Measurements from ENCODE around the gene KDM4B.

KDM4B gene

GRCh38 chr19:5126498-5127223 is 157.7 kb downstream of the KDM4B start:
- ChIA-PET CTCF (no interaction called here), POLR2A (no interaction called here)
- DNase-seq (ENCODE audit: low read depth, low spot score): no peak
- TF ChIP-seq CTCF (IDR thresholded peaks at IDR 0.05; ENCODE audit: insufficient read depth, low read length, missing control alignments): no peak
- H3K4me3 ChIP-seq (ENCODE audit: low read depth, low read length): no peak overlapping the region

GRCh38 chr19:5127717-5128116 is 158.8 kb downstream of the KDM4B start:
- no peak overlapping the region for H3K4me3 ChIP-seq (ENCODE audit: low read depth, low read length)
- TF ChIP-seq CTCF (IDR thresholded peaks at IDR 0.05; ENCODE audit: insufficient read depth, low read length, missing control alignments): no peak
- ChIA-PET CTCF (no interaction called here), POLR2A (no interaction called here)
- no peak for DNase-seq (ENCODE audit: low read depth, low spot score)

- H3K4me3 ChIP-seq (ENCODE audit: low read depth, low read length): no peak overlapping the region
- no peak for DNase-seq (ENCODE audit: low read depth, low spot score)
- TF ChIP-seq CTCF (IDR thresholded peaks at IDR 0.05; ENCODE audit: insufficient read depth, low read length, missing control alignments): no peak
- CTCF ChIA-PET: interaction anchor here (0.6 kb wide), 1 partner anchor 14 kb away, joined by 3 read pairs; no protein-coding TSS in a partner anchor
- POLR2A ChIA-PET: no interaction called here
These were observed 159.5 kb downstream of the KDM4B start for GRCh38 chr19:5128251-5128935.

GRCh38 chr19:5128936-5129389 is 160.1 kb downstream of the KDM4B start:
- no peak for DNase-seq (ENCODE audit: low read depth, low spot score)
- CTCF ChIA-PET: interaction anchor here (0.6 kb wide), 1 partner anchor 14 kb away, joined by 3 read pairs; no protein-coding TSS in a partner anchor
- POLR2A ChIA-PET: no interaction called here
- H3K4me3 ChIP-seq (ENCODE audit: low read depth, low read length): no peak overlapping the region
- TF ChIP-seq CTCF (IDR thresholded peaks at IDR 0.05; ENCODE audit: insufficient read depth, low read length, missing control alignments): no peak

GRCh38 chr19:5129691-5130090 is 160.8 kb downstream of the KDM4B start:
- CTCF ChIA-PET: no interaction called here
- no peak overlapping the region for H3K4me3 ChIP-seq (ENCODE audit: low read depth, low read length)
- no peak for TF ChIP-seq CTCF (IDR thresholded peaks at IDR 0.05; ENCODE audit: insufficient read depth, low read length, missing control alignments)
- POLR2A ChIA-PET: no interaction called here
- no peak for DNase-seq (ENCODE audit: low read depth, low spot score)

GRCh38 chr19:5130371-5131030 is 161.6 kb downstream of the KDM4B start:
- no peak overlapping the region for H3K4me3 ChIP-seq (ENCODE audit: low read depth, low read length)
- no peak for TF ChIP-seq CTCF (IDR thresholded peaks at IDR 0.05; ENCODE audit: insufficient read depth, low read length, missing control alignments)
- DNase-seq (ENCODE audit: low read depth, low spot score): no peak
- ChIA-PET CTCF (no interaction called here), POLR2A (no interaction called here)

Data from AG04449 (cell line).